Progenitor cell of endocrine pancreas (in vitro differentiated cells): ENCODE results near the gene ANKRD63. TPM values are rescaled to one million over a fixed set of nuclear protein-coding genes. Genes with fewer than 3 reads are reported as not detected.
A peak's percentile ranks its signal among the peaks of the same experiment; 100 is the strongest.

Source experiments
- DNase-seq: peaks from one replicate; pipeline ENCODE4 v3.0.0; 2021; ENCODE audit warnings: low spot score; ENCODE audit not compliant: unreplicated experiment
- H3K27ac Mint-ChIP-seq: 2 replicates; pipeline ENCODE4 v1.8.0; 2021; ENCODE audit warnings: mild to moderate bottlenecking, moderate library complexity, mixed read lengths
- H3K27me3 Mint-ChIP-seq: 2 replicates; pipeline ENCODE4 v1.8.0; 2021; ENCODE audit warnings: mixed read lengths
- H3K36me3 Mint-ChIP-seq: 2 replicates; pipeline ENCODE4 v1.8.0; 2022; ENCODE audit warnings: mixed read lengths; ENCODE audit not compliant: insufficient read depth
- H3K4me1 Mint-ChIP-seq: 2 replicates; pipeline ENCODE4 v1.8.0; 2021; ENCODE audit warnings: low read depth, mixed read lengths
- H3K4me3 Mint-ChIP-seq: 2 replicates; pipeline ENCODE4 v1.8.0; 2021; ENCODE audit warnings: low read depth, mild to moderate bottlenecking, moderate library complexity, mixed read lengths
- H3K9me3 Mint-ChIP-seq: 2 replicates; pipeline ENCODE4 v1.8.0; 2021; ENCODE audit warnings: low read depth, mixed read lengths
- CTCF ChIP-seq: fragments of 200-600 bp; sonication (generic); IDR thresholded peaks from one replicate; pipeline ENCODE4 v1.5.0; 2021; ENCODE audit warnings: antibody characterized with exemption, mild to moderate bottlenecking; ENCODE audit not compliant: unreplicated experiment
- total RNA-seq: library from RNA; stranded (reverse); gene quantifications from 2 replicates; pipeline ENCODE4 v1.2.1, GENCODE V29; 2021

ANKRD63 gene
- total RNA-seq, 1 donor from 2014 or later: not detected

GRCh38 chr15:40240619-40241221, 42.1 kb downstream of the ANKRD63 start:
- Mint-ChIP-seq H3K36me3 (no peaks in the 10 kb centered on the region), H3K9me3 (no peaks in the 10 kb centered on the region), H3K27me3 (peaks cover 9% of the 10 kb centered on the region), H3K4me1 (peaks cover 18% of the 10 kb centered on the region), H3K4me3 (no peak overlapping the region), H3K27ac (no peak overlapping the region)
- DNase-seq: no peak
- no peak for TF ChIP-seq CTCF

GRCh38 chr15:40239693-40240618, 42.9 kb downstream of the ANKRD63 start:
- Mint-ChIP-seq H3K4me1 (peaks cover 11% of the 10 kb centered on the region), H3K27me3 (peaks cover 9% of the 10 kb centered on the region), H3K36me3 (no peaks in the 10 kb centered on the region), H3K4me3 (peak overlapping the region; percentile 64), H3K27ac (peak overlapping the region; percentile 46), H3K9me3 (no peaks in the 10 kb centered on the region)
- DNase-seq: no peak
- TF ChIP-seq CTCF: no peak

- Mint-ChIP-seq H3K27me3 (peaks cover 9% of the 10 kb centered on the region), H3K4me3 (peak overlapping the region; percentile 64), H3K9me3 (no peaks in the 10 kb centered on the region), H3K27ac (peak overlapping the region; percentile 46), H3K36me3 (no peaks in the 10 kb centered on the region), H3K4me1 (peaks cover 9% of the 10 kb centered on the region)
- TF ChIP-seq CTCF: no peak
- DNase-seq: no peak
Measured at GRCh38 chr15:40239404-40239692, 43.5 kb downstream of the ANKRD63 start.

GRCh38 chr15:40238532-40239403, 44.1 kb downstream of the ANKRD63 start, which contains the start of gene PAK6:
Gene PAK6 (plus strand): TSS chr15:40239063. CDS start chr15:40264786, 25,723 bp downstream.
- DNase-seq: peak; percentile 61
- Mint-ChIP-seq H3K27ac (peak within 1 kb of the TSS; percentile 56), H3K4me3 (peak within 1 kb of the TSS; percentile 64), H3K27me3 (peaks cover 9% of the 10 kb centered on the region), H3K4me1 (peaks cover 9% of the 10 kb centered on the region), H3K9me3 (no peaks in the 10 kb centered on the region), H3K36me3 (no peaks in the 10 kb centered on the region)
- no peak for TF ChIP-seq CTCF
